Adipose tissue (tissue), 3 donors: ENCODE data around the gene TNP2. TPM values are rescaled to one million over a fixed set of nuclear protein-coding genes. Genes with fewer than 3 reads are reported as not detected.
"Not testable (repeated sequence)": the region's sequence is repeated elsewhere in the genome, so short reads cannot be mapped to it uniquely, and the experiment has no call there.

Experiments used
- H3K27ac ChIP-seq: one replicate; pipeline ENCODE4 v1.5.1; 2013; ENCODE audit warnings: low read depth, low read length
- WGBS, 3 donors: extraction: QIAGEN DNeasy Blood & Tissue Kit; methylation state at CpG; one replicate each; pipeline ENCODE4 v1.1.7; 2013; 5-methylcytosine and 5-hydroxymethylcytosine counted together
- polyA plus RNA-seq, 3 donors: library from polyadenylated mRNA; stranded (reverse); fragments of 200-250 nt; gene quantifications; one replicate each; pipeline ENCODE4 v1.2.3, GENCODE V29; 2013
- donor health status: healthy with polysubstance abuse.
- donor health status: Bipolar disorder and iron deficiency.
- donor health status: healthy.

The TNP2 gene
- polyA plus RNA-seq, 3 donors: not detected

DNA sequence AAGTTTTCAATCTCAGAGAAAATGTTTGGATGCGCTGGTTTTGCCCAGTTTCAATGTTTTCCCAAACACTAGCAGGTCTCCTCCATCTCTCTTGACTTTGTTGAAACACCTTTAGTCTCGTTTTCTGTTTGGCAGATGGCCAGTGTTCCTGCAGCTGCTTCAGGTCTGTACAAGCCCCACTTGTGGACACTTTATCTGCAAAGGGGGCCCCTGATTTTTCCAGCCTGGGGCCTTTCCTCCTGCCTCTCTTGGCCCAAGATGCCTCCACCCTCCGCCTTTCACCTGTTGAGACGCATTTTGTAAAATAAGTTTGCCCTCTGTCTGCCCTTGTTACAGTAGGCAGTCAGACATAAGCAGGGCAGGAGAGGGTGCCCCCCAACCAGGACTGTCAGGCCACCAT, 33.9 kb upstream of the TNP2 start:
- no peak overlapping the region for H3K27ac ChIP-seq
- WGBS, 3 donors: 44 to 78% (median 75%) methylated on average over 4 of the region's 4 CpGs

DNA sequence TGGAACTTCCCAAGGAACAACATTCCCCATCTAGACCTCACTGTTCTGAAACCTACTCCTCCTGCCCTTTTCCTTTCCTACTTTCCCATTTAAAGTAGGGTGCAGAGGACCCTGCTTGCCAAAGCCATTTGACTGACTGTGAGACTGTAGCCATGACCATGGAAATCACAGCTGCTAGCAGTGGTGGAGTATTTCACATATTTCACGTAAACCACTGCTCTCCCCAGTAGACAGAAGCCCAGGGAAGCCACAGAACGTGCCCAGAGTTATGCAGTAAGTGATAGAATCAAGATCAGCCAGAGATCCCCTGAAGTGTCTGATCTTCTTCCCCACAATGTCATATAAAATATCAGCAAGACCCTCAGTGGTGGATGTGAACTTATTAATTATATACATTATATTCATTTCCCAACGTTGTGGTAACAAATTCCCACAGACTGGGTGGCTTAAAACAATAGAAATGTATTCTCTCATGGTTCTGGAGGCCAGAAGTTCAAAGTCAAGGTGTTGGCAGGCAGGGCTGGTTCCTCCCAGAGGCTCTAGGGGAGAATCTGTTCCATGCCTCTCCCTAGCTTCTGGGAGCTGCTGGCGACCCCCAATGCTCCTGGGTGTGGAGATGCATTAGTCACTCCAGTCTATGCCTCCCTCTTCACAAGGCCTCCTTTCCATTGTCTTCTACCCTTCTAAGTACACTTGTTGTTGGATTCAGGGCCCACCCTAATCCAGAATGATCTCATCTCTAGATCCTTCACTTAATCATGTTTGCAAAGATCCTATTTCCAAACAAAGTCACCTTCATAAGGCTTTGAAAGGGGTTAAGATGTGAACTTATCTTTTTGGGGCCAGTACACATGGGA, 32.7 kb upstream of the TNP2 start:
- WGBS, 3 donors: 68 to 76% (median 76%) methylated on average over 4 of the region's 4 CpGs
- H3K27ac ChIP-seq: no peak overlapping the region

DNA sequence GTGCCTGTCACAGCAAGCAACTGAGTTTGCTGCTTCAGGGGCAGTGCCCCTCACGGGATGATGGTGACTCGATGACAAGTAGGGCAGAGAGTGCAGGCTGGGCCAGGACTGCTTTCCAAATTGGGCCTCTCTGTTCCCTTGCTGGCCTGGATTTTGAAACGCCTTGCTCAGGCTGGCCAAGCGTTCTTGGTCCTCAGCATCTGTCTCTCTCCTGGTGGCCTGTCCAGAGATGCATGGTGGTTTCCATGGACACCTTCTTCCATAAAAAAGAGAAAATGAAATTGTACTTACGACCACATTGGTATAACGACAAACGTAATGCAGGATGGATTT, 31.4 kb upstream of the TNP2 start:
- WGBS, 3 donors: 84 to 96% (median 92%) methylated on average over 7 of the region's 7 CpGs
- no peak overlapping the region for H3K27ac ChIP-seq

DNA sequence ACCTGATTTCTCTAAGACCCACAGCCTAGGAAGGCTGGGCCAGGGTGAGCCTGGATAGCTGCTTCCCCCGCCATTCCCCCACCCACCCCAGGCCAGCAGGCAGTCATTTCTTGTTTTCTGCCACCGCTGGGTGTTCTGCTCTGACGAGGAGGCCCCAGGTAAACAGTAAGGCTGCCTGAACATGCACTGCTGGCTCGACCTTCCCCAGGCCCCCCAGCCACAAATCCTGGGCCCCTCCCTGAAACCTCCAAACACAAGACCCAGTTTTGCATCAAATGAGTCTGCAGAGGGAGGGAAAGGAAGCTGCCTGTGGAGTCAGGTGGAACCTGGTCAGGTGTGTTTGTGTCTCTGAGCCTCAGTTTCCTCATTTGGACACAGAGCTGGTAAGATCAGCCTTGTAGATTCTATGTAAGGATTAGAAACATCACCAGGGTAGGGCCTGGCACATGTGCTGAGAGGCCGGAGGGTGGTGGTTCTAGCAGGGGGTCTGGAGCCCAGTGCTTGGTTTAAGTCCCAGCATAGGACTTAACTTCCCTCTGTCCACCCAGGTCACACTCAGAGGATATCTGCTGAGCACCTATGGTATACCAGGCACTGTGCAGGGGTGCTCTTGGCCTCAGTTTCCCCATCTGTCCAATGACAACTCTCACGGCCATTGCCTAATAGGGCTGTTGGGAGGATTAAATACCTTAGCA, 30.9 kb upstream of the TNP2 start:
- WGBS, 3 donors: 79 to 85% (median 85%) methylated on average over 6 of the region's 6 CpGs
- H3K27ac ChIP-seq: no peak overlapping the region

DNA sequence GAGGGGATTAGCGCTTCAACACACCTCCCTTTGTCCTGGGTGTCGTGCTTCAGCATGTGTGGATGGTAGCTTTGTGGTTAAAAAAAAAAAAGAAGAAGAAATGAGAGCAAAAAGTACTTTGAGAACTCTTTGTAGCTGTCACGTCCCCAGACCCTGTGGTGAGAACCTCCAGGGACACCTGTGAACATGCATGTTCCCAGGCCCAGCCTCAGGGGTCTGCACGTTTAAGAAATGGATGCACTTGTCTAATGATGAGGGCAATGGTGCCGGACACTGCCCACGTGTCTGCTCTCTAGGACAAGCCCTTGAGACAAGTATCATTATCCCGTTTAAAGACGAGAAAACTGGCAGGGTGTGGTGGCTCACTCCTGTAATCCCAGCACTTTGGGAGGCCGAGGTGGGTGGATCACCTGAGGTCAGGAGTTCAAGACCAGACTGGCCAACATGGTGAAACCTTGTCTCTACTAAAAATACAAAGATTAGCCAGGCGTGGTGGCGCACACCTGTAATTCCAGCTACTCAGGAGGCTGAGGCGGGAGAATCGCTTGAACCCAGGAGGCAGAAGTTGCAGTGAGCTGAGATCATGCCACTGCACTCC, 29.9 kb upstream of the TNP2 start:
- WGBS, 3 donors: 80 to 90% (median 84%) methylated on average over 13 of the region's 13 CpGs

DNA sequence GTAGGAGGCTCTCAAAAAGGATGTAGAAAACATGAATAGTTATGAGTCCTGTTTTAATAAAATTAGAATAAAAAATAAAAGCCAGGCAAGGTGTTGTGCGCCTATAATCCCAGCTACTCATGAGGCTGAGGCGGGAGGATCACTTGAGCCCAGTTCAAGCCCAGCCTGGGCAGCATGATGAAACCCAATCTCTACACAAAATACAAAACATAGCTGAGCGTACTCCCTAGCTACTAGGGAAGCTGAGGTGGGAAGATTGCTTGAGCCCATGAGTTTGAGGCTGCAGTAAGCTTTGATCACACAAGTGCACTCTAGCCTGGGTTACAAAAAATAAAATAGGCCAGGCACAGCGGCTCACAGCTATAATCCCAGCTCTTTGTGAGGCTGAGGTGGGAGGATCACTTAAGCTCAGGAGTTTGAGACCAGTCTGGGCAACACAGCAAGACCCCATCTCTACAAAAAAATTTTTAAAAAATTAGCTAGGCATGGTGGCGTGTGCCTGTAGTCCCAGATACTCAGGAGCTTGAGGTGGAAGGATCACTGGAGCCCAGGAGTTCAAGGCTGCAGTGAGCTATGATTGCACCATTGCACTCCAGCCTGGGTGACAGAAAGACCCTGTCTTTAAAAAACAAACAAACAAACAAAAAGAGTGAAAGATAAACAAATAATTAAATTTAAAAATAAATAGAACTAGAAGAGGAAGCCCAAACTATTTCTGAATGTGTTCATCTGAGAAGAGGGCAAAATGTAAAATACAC, 29.2 kb upstream of the TNP2 start:
- H3K27ac ChIP-seq: no peak overlapping the region
- WGBS, 3 donors: 83 to 94% (median 93%) methylated on average over 5 of the region's 5 CpGs

More for the DNA sequence above, 29.9 kb upstream of the TNP2 start:
- H3K27ac ChIP-seq: not testable (repeated sequence)

DNA sequence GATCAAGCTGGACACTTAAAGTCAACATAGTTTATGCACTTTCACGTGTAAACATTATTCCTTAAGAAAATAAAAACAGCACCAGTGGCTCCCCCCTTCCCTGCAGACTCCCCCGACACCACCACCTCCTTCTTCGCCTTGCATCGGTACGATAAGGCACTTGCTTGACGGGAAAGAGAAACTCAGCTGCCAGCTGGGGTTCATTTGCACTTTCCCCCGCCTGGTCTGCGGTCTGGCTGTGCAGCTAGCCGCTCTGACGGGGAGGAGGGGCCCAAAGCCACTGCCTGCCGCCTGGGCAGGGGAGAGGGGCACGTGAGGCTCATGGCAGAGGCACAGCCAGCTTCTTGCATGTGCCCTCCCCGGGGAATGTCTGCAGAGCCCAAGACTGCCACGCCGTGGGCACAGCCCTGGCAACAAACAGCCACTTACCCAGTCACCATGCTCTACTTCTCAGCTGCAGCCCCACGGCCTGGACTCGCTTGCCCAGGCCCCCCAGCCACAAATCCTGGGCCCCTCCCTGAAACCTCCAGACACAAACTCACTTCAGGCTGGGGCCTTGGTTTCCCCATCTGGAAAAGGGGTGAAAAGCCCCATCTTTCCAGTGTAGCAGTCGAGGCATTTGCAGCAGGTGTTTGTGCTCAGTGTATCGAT, 28.5 kb upstream of the TNP2 start:
- H3K27ac ChIP-seq: no peak overlapping the region

DNA sequence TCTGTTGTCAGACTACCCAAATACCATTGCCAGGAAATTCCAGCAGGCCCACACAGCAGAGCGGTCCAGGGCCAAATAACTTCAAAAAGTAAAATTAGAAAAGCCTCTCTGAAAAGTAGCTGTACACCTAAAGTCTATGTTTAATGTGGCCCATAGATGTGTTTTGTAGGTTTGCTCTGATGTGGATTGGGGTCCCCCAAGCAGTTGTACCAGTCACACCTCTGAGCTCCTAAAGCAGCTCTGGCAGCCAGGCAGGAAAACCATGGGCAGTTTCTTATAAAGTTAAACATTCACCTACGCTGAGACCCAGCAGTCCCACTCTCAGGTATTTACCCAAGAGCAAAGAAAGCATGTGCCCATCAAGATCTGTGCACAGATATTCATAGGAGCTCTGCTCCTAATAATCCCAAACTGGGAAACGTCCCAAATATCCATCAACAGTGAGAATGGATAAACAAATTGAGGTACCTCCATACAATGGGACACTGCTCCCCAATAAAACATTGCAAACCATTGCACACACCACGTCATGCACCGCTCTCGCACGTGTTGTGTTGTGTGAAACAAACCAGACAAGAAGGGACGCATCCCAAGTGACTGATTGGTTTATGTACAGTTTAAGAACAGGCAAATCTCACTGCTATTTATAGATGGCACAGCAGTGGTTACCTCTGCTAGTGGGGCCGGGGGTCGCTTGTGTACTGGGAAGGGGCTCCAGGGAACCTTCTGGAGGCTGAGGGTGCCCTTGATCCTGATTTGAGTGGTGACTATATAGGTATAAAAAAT, 27.8 kb upstream of the TNP2 start:
- H3K27ac ChIP-seq: no peak overlapping the region
- WGBS, 3 donors: 21 to 60% (median 58%) methylated on average over 10 of the region's 10 CpGs

More for the DNA sequence above, 28.5 kb upstream of the TNP2 start:
- 16 to 19% (median 17%) methylated on average over 17 to 19 of the region's 19 CpGs for WGBS, 3 donors

DNA sequence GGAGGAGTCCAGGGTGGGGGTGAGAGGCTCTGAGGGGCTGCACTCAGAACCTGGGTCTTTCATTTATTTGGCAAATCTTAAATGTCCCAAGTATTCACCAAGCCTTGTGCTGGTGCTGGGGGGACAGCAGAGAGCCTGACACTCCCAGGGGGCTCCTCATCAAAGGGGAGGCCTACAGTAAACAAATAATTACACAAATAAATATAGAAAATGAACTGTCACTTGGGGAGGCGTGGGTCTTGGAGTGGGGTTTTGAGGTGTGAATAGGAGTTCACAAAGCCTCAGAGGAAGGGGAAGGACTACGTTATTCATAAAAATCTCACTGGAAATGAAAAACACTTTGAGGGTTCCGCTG, 27.2 kb upstream of the TNP2 start:
- WGBS, 3 donors: 80 to 85% (median 83%) methylated on average over 3 of the region's 3 CpGs

DNA sequence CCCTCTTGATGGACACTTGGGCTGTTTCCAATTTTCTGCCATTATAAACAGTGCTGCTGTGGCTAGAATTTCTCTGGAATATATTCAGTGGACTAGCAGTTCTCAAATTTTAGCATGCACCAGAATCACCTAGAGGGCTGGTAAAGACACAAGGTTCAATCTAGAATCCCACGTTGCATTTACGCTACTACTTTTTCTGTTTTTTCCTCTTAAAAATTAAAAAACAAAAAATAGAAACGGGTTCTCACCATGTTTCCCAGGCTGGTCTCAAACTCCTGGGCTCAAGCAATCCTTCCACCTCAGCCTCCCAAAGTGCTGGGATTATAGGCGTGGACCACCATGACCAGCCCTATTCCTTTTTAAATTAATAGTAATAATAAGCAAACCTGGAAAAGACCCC, 26.5 kb upstream of the TNP2 start:
- 94 to 96% (median 95%) methylated on average over 4 of the region's 4 CpGs for WGBS, 3 donors
- H3K27ac ChIP-seq: no peak overlapping the region

More for the DNA sequence above, 27.2 kb upstream of the TNP2 start:
- no peak overlapping the region for H3K27ac ChIP-seq

DNA sequence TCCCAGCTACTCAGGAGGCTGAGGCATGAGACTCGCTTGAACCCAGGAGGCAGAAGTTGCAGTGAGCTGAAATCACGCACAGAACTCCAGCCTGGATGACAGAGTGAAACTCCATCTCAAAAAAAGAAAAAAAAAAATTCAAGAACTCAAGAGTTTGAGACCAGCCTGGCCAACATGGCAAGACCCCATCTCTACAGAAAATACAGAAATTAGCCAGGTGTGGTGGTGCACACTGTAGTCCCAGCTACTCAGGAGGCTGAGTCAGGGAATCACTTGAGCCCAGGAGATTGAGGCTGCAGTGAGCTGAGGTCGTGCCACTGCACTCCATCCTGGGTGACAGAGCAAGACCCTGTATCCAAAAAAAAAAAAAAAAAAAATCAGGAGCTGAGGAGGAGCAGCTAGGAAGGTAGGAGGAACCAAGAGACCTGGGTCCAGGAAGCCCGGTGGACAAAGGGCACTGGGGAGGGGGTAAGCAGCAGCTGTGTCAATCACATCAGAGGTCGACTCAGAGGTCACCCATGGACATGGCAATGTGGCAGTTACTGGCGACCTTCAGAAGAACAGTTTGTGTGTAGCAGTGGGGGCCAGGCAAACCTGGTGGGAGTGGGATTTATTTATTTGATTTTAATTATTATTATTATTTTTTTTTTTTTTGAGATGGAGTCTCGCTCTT, 23.1 kb upstream of the TNP2 start:
- WGBS, 3 donors: 87 to 95% (median 90%) methylated on average over 7 of the region's 7 CpGs
- H3K27ac ChIP-seq: no peak overlapping the region

DNA sequence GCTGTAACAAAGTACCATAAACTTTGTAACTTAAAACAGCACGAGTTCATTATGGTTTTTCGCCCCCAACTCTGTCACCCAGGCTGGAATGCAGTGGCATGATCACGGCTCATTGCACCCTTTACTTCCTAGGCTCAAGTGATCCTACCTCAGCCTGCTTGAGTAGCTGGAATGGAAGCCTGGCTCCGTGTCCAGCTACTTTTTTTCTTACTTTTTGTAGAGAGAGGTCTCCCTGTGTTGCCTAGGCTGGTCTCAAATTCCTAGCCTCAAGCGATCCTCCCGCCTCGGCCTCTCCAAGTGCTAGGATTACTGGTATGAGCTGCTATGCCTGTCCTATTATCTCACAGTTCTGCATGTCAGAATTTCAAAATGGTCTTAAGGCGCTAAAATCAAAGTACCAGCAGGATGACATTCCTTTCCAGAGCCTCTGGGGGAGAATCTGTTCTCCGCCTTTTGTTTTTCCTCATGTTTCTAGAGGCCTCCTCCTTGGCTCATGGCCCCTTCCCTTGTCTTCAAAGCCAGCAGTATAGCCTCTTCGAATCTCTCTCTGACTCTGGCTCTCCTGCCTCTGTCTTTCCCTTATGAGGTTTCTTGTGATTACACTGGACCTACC, 22.1 kb upstream of the TNP2 start:
- WGBS, 3 donors: 77 to 80% (median 79%) methylated on average over 10 of the region's 10 CpGs

DNA sequence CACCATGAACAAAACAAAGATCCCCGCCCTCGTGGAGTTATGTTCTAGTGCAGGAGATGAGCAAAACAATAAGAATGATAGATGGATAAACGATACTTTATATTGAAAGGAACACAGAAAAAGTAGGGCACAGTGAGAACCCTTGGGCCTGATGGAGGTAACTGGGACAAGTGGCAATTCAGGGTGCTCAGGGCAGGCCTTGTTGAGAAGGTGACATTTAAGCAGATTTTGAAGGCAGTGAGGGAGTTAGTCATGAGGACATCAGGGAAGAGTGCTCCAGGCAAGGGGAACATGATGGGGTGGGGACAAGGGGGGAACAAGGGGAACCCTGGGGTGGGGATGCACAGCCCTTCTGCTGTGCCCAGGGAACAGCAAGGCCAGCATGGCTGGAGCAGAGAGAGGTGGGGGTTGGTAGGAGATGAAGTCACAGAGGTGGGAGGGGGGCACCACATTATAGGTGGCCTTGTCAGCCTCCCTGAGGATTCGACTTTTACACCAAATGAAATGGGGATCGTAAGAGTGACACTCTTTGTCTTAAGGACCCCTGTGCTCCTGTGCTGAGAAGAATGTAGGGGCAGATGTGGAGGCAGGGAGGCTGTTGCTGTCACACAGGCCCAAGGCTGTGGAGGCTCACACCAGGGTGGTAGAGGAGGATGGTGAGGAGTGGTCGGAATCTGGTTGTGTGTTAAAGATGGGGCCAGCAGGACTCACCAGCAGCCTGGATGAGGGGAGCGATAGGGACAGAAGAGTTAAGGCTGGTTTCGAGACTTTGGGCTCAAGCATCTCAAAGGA, 21.2 kb upstream of the TNP2 start:
- no peak overlapping the region for H3K27ac ChIP-seq
- 90 to 95% (median 95%) methylated on average over 8 of the region's 8 CpGs for WGBS, 3 donors

More for the DNA sequence above, 22.1 kb upstream of the TNP2 start:
- H3K27ac ChIP-seq: no peak overlapping the region

DNA sequence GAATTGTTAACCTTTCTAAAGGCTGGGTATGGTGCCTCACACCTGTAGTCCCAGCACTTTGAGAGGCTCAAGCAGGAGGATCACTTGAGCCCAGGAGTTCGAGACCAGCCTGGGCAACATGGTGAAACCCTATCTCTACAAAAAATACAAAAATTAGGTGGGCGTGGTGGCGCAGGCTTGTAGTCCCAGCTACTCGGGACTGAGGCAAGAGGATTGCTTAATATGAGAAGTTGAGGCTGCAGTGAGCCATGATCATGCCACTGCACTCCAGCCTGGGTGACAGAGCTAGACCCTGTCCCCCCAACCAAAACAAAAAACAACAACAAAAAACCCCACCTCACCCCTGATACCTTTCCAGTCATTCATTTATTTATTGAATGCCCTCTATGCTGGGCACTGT, 20.6 kb upstream of the TNP2 start:
- 78 to 90% (median 83%) methylated on average over 4 of the region's 4 CpGs for WGBS, 3 donors
- H3K27ac ChIP-seq: not testable (repeated sequence)

DNA sequence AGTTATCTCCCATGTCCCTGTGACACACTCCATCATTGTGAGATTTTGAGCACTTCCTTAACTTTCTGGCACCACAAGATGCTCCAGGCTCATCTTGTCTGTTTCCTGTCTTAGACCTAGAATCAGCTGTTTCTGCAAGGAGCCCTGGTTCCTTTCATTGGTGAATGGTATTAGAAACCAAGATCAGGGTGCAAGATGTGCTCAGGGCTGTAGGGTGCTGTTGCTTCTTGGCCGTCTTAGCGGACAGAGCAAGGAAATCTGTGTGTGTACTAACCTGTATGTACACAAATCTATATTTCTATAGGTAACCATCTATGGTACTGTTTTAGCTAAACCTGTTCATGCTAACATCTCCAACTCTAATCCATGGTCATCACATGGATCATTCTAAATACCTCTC, 20.1 kb upstream of the TNP2 start:
- no peak overlapping the region for H3K27ac ChIP-seq
- WGBS, 3 donors: 89 to 98% (median 97%) methylated on average over 2 of the region's 2 CpGs

DNA sequence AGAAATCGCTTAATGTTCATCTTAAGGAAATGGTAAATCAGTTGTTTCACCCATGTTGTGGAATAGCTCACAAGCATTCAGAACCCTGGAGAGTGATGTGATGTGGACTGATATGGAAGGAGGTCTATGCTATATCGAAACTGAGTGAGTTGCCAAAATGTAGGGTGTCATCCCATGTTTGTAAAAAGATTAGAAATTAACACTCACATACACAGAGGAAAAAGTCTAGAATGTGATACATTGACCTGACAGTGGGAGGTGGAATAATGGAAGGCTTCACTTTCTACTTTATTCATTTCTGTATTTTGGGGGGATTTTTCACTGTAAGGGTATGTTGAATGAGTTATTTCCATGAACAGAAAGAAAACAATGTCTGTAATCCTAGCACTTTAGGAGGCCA, 16.7 kb upstream of the TNP2 start:
- no peak overlapping the region for H3K27ac ChIP-seq
- 81 to 91% (median 85%) methylated on average over 2 of the region's 2 CpGs for WGBS, 3 donors
